K562 (cell line): ENCODE data around the gene KAZN. TPM values are rescaled to one million over a fixed set of nuclear protein-coding genes. Genes with fewer than 3 reads are reported as not detected.

ENCODE experiments used
- ADNP ChIP-seq: fragments of 200-800 bp; sonication (Bioruptor generic); IDR thresholded peaks from 2 replicates; pipeline ENCODE4 v1.6.1; 2016; ENCODE audit warnings: missing genetic modification characterization, missing compliant biosample characterization
- ARNT ChIP-seq, 2 experiments: fragments of 450-650 bp; IDR thresholded peaks; 2 replicates each; pipeline ENCODE4 v1.6.1; 2016; ENCODE audit warnings: mild to moderate bottlenecking in 1 of 2
- ASH1L ChIP-seq: fragments of 450-650 bp; IDR thresholded peaks from 2 replicates; pipeline ENCODE4 v1.6.1; 2018; ENCODE audit warnings: borderline replicate concordance, mild to moderate bottlenecking, low read depth; ENCODE audit not compliant: partially characterized antibody
- C11orf30 ChIP-seq: fragments of 450-650 bp; IDR thresholded peaks from 2 replicates; pipeline ENCODE4 v1.6.1; 2016; ENCODE audit warnings: low read depth, mild to moderate bottlenecking
- CBX5 ChIP-seq: IDR thresholded peaks from 2 replicates; pipeline ENCODE4 v1.6.1; 2014; ENCODE audit warnings: low read depth, borderline replicate concordance
- GABPB2 ChIP-seq: fragments of 250-450 bp; sonication (Bioruptor Pico); conservative IDR thresholded peaks from 2 replicates; pipeline ENCODE4 v1.5.1; 2021; ENCODE audit warnings: mild to moderate bottlenecking
- HNRNPUL1 ChIP-seq: fragments of 200-400 bp; formaldehyde crosslinking; IDR thresholded peaks from 2 replicates; pipeline ENCODE4 v1.6.1; 2017; ENCODE audit warnings: low read length
- POLR2G ChIP-seq: fragments of 200-400 bp; formaldehyde crosslinking; IDR thresholded peaks from 2 replicates; pipeline ENCODE4 v1.6.1; 2017; ENCODE audit warnings: low read depth, mild to moderate bottlenecking, antibody characterized with exemption, low read length, moderate library complexity
- PRPF4 ChIP-seq: fragments of 200-400 bp; formaldehyde crosslinking; IDR thresholded peaks from one replicate; pipeline ENCODE4 v1.6.1; 2017; ENCODE audit warnings: low read length, low read depth, mild to moderate bottlenecking; ENCODE audit not compliant: insufficient read depth, poor library complexity, severe bottlenecking
- TCFL5 ChIP-seq: fragments of 250-450 bp; sonication (Bioruptor Pico); conservative IDR thresholded peaks from 2 replicates; pipeline ENCODE4 v1.6.1; 2021; ENCODE audit warnings: mild to moderate bottlenecking, moderate library complexity, matching md5 sums
- XRCC5 ChIP-seq: fragments of 200-400 bp; formaldehyde crosslinking; IDR thresholded peaks from 2 replicates; pipeline ENCODE4 v1.6.1; 2017; ENCODE audit warnings: low read depth, mild to moderate bottlenecking, low read length
- ZFP1 ChIP-seq: fragments of 450-650 bp; formaldehyde crosslinking; IDR thresholded peaks from 2 replicates; pipeline ENCODE4 v1.4.0; 2020; ENCODE audit warnings: mild to moderate bottlenecking, mixed read lengths
- ZNF316 ChIP-seq: fragments of 450-650 bp; IDR thresholded peaks from 2 replicates; pipeline ENCODE4 v1.6.1; 2016
- ZNF561 ChIP-seq: fragments of 450-650 bp; formaldehyde crosslinking; conservative IDR thresholded peaks from 2 replicates; pipeline ENCODE4 v1.4.0; 2020; ENCODE audit warnings: mild to moderate bottlenecking, moderate library complexity
- polyA plus RNA-seq, 8 experiments: library from polyadenylated mRNA; depleted of rRNA in 4 of 8; stranded (reverse) in 5 of 8; unstranded in 3 of 8; fragments of >200 nt; fragmentation: Nextera tagmentation in 2 of 8; fragmentation: Illumina TruSeq in 1 of 8; extraction: Ambion mirVana in 2 of 8; extraction: Trizol in 1 of 8; gene quantifications; 2 replicates each; pipeline versions ENCODE4 v1.2.1 to v1.2.3, GENCODE V29; 2011 to 2014; ENCODE audit warnings: inconsistent platforms in 1 of 8, missing spikeins in 1 of 8
- total RNA-seq, 7 experiments: library from RNA; depleted of rRNA in 6 of 7; stranded (reverse); fragments of >200 nt in 6 of 7; fragmentation: Illumina TruSeq in 2 of 7; extraction: Trizol in 2 of 7; gene quantifications; 2 replicates each; pipeline versions ENCODE4 v1.2.1 to v1.2.3, GENCODE V29; 2011 to 2021; ENCODE audit warnings: low replicate concordance in 1 of 7
- TF ChIP-seq, protein P1 (sequence below): fragments of 250-450 bp; sonication (Bioruptor Pico); IDR thresholded peaks from 2 replicates; pipeline ENCODE4 v1.9.0; 2021; ENCODE audit warnings: mild to moderate bottlenecking
- TF ChIP-seq, protein P2 (sequence below): fragments of 250-450 bp; sonication (Bioruptor Pico); IDR thresholded peaks from 2 replicates; pipeline ENCODE4 v1.4.0; 2020; ENCODE audit warnings: mild to moderate bottlenecking
- TF ChIP-seq, protein P3 (sequence below), 2 experiments: fragments of 450-650 bp in 1 of 2; sonication (generic) in 1 of 2; formaldehyde crosslinking in 1 of 2; IDR thresholded peaks in 1 of 2; conservative IDR thresholded peaks in 1 of 2; 2 replicates each; pipeline versions ENCODE4 v1.6.1 to v1.8.1; 2016 to 2023; ENCODE audit warnings: mild to moderate bottlenecking in 2 of 2, moderate library complexity in 2 of 2, inconsistent platforms in 1 of 2, missing genetic modification reagents in 1 of 2
- TF ChIP-seq, protein P4 (sequence below): IDR thresholded peaks from 2 replicates; pipeline ENCODE4 v1.6.1; 2012; ENCODE audit warnings: low read depth, low read length, improper control_type of control experiment, borderline replicate concordance

The KAZN gene
- total and polyA plus RNA-seq, 9 of the 15 experiments (the other 6 are each of a cell fraction or from before 2014, with no cell fraction given), result 2.1 to 21.6 (median 5.4) TPM

DNA sequence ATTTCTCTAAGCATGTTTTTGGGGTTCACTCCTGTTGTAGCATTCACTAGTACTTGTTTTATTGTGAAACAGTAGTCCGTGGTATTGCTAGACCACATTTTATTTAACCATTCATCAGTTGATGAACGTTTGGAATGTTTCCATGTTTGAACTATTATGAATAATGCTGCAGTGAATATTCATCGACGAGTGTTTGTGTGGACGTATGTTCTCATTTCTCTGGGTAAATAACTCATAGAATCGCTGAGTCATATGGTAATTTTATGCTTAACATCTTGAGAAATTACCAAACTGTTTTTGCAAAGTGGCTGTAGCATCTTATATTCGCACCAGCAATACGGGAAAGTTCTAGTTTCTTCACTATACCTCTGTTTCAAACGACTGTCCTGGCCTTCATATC, 28.0 kb upstream of the KAZN start (continued):
- TF ChIP-seq, protein P1, sequence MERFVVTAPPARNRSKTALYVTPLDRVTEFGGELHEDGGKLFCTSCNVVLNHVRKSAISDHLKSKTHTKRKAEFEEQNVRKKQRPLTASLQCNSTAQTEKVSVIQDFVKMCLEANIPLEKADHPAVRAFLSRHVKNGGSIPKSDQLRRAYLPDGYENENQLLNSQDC (CRISPR knock-in tag), result no peak
- TF ChIP-seq ADNP (no peak), ARNT (IDR thresholded peaks at IDR 0.05) (no peak), GABPB2 (CRISPR knock-in tag) (no peak), ZFP1 (CRISPR knock-in tag) (no peak), POLR2G (no peak), HNRNPUL1 (no peak), ZNF316 (peak; percentile 62), C11orf30 (peak; percentile 64), ASH1L (no peak), TCFL5 (CRISPR knock-in tag) (no peak), CBX5 (no peak), XRCC5 (no peak), ZNF561 (no peak), PRPF4 (no peak)
- TF ChIP-seq, protein P2, sequence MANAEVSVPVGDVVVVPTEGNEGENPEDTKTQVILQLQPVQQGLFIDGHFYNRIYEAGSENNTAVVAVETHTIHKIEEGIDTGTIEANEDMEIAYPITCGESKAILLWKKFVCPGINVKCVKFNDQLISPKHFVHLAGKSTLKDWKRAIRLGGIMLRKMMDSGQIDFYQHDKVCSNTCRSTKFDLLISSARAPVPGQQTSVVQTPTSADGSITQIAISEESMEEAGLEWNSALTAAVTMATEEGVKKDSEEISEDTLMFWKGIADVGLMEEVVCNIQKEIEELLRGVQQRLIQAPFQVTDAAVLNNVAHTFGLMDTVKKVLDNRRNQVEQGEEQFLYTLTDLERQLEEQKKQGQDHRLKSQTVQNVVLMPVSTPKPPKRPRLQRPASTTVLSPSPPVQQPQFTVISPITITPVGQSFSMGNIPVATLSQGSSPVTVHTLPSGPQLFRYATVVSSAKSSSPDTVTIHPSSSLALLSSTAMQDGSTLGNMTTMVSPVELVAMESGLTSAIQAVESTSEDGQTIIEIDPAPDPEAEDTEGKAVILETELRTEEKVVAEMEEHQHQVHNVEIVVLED (CRISPR knock-in tag), result no peak
- TF ChIP-seq, protein P3, sequence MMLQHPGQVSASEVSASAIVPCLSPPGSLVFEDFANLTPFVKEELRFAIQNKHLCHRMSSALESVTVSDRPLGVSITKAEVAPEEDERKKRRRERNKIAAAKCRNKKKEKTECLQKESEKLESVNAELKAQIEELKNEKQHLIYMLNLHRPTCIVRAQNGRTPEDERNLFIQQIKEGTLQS (IDR thresholded peaks at IDR 0.05), result no peak
- TF ChIP-seq, protein P3 (CRISPR knock-in tag; conservative IDR thresholded peaks at IDR 0.05), result no peak
- TF ChIP-seq, protein P4, sequence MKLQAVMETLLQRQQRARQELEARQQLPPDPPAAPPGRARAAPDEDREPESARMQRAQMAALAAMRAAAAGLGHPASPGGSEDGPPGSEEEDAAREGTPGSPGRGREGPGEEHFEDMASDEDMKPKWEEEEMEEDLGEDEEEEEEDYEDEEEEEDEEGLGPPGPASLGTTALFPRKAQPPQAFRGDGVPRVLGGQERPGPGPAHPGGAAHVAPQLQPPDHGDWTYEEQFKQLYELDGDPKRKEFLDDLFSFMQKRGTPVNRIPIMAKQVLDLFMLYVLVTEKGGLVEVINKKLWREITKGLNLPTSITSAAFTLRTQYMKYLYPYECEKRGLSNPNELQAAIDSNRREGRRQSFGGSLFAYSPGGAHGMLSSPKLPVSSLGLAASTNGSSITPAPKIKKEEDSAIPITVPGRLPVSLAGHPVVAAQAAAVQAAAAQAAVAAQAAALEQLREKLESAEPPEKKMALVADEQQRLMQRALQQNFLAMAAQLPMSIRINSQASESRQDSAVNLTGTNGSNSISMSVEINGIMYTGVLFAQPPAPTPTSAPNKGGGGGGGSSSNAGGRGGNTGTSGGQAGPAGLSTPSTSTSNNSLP, result no peak
